GM21529 (cell line): ENCODE data around the gene SPEM2.

Experiments used
- ATAC-seq: cut with Tn5 transposase; IDR thresholded peaks from one replicate; pipeline ENCODE4 v1.9.1; 2021; ENCODE audit not compliant: unreplicated experiment

Gene SPEM2

DNA sequence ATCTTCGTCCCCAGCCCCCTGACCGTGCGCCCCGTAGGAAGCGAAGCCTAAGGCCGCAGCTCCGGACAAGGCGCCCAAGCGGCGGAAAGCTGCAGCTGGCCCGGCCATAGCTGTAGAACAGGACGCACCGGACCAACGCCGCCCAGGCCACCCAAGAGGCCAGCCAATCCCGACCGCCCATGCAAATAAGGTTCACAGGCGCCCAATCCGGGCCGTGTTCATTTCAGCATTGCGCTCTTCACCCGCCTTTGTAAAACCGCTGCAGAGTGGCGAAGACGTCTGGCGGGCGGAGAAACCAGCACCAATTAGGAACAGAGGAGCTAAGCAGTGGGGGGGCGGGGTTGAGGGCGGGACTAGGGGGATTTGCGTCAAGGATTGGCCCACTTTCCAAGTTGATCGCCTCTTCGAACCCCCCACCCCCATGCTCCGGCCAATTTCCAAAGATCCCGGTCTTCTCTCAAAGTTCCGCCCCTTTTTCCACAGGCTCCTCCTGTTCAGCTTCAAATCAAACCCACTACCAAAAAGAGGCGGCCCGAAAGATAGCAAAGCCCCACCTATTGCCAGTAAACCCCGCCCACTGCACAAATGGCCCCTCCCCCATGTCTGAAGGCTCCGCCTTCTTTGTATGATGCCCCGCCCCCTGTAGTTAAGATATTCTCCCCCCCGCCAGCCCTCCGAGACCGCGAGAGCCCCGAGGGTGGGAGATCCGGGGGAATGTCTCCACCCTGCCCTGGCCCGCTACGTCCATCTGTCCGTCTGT lies 21.3 kb upstream of the SPEM2 start, which contains the start of gene TMEM256:
TMEM256 (minus strand) TSS at position 121 of the 760 bp plus-strand sequence; CDS start at position 108, 13 bp downstream.
- peak; percentile 89 for ATAC-seq

DNA sequence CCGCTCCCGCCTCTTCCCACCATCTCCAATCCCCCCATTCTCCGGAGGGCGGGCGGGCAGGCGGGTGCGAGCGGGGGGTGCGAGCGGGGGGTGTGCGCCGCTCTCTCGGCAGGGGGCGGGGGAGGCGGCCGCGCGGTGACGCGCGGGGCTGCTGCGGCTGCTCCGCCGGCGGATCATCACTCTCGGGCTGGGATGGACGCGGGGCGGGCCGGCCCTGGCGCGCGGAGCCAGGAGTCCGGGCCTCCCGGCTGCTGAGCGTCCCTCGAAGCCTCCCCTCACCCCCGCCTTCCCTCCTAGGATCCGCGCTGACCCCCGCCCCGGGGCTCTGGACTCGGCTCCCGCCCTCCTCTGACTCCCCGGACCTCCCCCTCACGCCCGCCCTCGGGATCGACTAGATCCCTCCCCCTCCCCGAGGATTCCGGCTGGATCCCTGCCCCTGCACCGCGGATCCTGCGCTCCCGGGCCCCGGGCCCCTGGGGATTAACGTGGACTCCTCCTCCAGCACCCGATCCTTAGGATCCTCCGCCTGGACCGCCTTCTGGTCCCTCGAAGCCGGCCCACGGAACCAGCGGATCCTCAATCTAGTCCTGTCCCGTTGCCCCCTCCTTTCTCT lies 20.6 kb upstream of the SPEM2 start:
- ATAC-seq: peak; percentile 15

DNA sequence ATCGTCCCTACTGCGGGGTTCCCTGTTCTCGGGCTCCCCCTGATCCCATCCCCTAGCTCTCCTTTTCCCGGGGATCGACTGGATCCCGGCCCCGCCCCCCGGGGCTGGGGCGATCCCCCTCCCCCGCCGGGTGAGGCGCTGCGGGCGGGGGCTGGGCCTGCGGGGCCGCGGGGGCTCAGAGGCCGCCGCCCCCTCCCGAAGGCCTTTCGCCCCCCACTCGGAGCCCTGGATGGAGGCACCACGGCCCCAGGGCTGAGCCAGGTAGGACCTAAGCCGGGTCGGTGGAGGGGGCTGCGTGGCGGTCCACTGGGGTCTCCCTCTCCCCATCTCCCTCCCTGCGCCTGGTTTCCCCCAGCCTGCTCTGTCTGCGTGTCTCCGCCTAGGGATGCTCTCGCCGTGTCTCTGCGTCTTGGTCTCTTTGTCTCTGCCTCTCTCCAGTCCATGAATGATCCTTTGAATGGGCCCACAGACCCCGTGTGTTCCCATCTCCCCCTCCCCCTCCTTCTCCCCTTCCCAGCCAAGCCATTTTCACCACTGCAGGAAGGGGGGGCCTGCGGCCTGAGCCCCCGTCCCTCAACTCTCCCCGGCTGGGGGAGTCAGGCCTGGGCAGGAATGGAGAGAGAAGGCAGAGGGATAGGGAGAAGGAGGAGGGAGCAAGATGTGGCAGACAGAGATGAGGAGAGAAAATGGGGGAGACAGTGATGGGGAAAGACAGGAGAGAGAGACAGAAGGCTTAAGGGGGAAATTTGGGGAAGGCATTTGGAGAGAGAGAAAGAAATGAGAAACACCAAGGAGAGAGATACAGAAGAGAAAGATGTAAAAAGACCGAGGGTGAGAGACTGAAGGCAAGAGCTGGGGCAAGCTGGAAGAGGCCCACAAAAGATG lies 19.8 kb upstream of the SPEM2 start:
- no peak for ATAC-seq

DNA sequence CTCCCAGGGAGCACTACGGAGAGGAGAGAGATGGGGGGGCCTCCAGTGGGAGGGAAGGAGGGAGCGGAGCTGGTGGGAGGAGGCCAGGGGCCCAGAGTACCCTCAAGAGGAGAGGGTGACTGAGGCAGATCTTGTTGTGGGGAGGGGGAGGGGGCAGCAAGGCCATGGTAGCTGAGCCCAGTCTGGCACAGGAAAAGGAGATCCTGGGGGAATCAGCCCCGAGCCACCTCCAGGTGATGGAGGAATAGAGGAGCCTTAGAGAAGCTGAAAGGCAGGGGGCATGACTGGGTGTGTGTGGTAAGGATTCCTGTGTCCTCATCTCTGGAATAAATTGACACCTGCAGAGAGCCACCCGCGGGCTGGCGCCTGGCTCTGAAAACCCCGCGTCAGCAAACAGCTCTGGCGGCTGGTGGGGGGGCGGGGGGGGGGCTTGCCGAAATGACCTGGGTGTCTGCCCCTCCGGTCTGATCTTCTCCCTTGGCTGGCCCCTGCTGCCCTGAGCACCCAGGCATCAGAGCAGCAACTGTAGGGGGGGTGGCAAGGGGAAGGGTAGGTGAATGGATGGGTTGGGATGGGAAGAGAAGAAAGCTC lies 19.1 kb upstream of the SPEM2 start:
- no peak for ATAC-seq

DNA sequence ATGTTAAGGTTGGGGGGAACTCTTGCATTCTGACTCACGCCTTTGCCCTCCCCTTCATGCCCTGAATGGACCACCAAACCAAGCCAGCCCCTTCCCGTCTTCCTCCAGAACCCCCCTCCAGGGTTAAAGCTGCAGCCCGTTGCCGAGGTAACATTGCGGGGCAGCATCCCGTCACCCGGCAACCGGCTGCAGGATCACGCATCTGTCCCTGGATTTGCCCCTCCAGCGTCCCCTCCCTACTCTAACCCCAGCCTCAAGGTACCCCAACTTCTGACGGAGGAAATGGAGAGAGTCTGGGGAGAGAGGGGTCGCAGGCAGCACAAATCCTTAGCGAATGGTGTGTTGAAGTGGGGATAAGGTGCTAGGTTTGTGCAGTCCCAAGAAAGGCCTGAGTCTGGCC lies 18.3 kb upstream of the SPEM2 start:
- ATAC-seq: no peak

DNA sequence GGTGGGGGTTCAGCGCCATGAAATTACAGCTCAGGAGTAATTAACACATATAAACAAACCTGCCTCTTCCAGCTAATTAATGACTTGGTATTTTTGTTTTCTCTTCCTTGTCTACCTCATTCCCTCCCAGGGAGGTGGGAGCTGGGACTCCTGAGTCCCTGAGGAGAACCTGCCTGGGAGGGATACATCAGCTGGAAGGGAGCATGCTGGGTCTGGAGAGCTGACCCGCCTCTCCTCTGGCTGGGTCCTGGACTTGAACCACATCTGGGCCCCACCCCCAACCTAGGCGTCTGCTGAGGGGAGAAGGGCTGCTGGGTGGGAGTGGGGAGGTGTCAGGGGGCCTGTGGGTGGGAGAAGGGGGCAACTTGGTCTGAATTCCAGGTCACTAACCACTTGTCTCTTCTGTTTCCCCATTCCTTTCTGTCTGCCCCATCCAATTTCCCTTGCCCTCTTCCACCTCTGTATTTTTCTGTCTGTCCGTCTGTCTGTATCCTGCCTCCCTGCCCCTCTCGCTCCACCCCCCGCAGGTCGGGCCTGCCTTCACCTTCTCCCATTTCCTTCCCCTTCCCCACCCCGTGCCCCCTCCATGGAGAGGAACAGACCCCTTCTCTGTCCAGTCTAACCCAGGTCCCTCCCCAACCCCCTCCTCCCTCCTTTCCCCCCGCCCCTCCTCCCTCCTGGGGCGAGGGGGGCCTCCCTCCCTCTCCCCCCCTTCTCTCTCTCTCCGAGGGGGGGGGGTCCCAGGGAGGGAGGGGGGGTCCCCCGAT lies 17.7 kb upstream of the SPEM2 start, which contains the start of gene NLGN2:
NLGN2 (plus strand) TSS at position 361 of the 767 bp plus-strand sequence. CDS start 411 bp downstream, outside the sequence.
- ATAC-seq: no peak

DNA sequence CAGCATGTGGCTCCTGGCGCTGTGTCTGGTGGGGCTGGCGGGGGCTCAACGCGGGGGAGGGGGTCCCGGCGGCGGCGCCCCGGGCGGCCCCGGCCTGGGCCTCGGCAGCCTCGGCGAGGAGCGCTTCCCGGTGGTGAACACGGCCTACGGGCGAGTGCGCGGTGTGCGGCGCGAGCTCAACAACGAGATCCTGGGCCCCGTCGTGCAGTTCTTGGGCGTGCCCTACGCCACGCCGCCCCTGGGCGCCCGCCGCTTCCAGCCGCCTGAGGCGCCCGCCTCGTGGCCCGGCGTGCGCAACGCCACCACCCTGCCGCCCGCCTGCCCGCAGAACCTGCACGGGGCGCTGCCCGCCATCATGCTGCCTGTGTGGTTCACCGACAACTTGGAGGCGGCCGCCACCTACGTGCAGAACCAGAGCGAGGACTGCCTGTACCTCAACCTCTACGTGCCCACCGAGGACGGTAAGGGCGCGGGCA lies 17.1 kb upstream of the SPEM2 start:
- no peak for ATAC-seq

DNA sequence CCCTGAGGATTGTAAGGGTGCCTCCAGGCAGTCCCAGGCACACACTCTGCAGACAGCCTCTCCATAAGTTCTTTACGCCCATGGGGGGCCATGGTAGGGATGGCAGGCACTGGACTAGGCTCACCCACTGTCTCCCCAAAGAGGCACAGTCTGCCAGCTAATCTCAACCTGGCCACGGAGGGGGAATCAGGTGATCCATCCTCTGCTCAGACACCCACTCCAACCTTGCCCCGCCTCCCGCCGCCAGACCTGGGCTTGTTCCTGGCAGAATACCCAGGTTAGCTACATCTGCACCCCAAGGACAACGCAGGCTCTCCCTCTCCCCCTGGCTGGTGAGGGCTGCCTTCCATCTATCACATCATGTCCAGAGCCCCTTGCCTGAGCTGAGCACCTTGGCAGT lies 16.6 kb upstream of the SPEM2 start:
- ATAC-seq: no peak

DNA sequence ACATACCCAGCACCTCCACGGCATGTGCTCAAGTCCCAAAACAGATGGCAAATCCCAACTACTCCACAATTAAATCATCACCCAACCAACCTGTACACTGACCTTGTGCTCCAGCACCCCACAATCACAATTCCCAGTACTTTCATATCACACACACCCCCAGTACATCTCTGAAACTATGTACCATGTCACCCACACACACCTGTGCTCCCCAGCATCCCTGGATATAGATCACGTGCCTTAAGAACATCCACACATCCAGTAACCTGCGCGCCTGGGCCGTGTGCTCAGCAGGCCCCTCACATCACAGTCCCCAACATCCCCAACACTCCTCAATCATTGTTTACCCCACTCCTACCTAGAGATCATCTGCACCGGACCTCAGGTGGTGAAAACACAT lies 15.7 kb upstream of the SPEM2 start:
- ATAC-seq: no peak

DNA sequence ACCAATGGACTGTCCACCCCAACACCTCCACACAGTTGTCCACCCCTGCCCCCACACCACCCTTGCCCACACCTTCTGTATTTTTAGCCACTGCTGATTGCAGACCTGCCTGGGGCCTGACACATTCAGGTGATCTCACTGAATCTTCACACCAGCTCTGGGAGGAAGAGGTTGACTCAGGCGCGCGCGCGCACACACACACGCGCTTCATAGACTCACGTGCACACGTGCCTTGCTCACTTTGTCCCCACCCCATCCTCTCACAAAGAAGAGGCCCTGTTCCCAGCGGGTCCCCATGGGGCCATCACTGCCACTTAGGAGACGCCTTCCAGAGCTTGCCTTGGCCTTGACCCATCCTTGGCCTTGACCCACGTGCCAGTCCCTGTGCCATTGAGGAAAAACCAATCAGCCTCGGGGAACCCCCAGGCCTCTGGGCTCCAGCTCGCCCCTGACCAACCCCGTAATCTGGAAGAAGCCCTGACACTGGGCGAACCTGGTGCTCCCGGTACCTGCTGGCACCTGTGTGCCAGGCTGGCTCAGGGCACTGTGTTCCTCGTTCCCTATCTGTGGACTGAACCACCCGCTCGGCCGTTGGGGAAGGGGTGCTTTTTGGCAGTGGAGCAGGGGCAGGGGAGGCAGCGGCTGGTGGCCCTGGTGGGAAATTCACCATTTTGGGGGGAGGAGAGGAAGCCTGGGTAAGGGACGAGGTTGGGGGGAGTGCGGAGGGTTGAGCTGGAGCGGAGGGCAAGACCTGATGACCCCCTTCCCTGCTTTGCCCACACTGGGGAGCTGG lies 14.6 kb upstream of the SPEM2 start:
- no peak for ATAC-seq

DNA sequence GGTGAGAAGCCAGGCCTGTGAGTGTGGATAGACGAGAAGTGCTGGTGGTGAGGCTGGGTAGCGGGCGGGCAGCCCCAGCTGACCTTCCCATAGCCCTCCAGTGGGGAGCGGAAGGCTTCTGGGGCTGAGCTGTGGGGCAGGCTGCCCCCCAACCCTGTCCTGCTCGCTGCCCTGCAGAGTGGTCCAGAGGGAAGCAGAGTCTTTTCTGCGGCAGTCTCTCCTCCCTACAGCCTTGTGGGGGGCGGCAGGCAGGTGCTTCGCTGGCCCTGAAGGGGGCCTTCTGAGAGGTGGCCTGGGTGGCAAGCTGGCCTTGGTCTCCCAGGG lies 14.0 kb upstream of the SPEM2 start:
- no peak for ATAC-seq

DNA sequence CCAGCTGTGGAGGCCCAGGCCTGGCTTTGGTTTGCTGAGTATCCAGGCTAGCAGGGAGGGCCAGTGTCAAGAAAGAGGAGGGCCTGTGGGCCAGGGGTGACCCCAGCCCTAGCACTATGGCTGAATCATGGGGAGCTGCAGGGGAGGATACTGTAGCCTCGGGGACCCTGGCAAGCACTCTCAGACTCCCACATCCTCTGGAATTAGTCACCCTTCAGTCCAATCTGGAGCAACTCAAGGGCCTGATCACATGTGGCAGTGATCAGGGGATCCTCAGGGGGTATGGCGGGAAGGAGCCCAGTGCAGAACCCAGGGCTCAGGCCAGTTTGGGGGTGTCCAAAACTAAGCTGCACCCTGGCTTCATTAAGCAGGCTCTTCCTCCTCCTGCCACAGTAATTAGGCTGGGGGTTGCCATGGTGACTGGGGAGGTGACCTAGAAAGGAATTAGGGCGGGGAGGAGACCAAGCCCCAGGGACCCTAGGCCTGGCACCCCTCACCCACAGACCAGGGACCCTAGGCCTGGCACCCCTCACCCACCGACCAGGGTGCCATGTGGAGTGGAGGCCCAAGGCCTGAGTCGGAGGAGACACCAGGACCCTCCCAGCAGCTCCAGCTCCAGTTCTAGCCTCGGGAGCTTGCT lies 11.9 kb upstream of the SPEM2 start:
- no peak for ATAC-seq

DNA sequence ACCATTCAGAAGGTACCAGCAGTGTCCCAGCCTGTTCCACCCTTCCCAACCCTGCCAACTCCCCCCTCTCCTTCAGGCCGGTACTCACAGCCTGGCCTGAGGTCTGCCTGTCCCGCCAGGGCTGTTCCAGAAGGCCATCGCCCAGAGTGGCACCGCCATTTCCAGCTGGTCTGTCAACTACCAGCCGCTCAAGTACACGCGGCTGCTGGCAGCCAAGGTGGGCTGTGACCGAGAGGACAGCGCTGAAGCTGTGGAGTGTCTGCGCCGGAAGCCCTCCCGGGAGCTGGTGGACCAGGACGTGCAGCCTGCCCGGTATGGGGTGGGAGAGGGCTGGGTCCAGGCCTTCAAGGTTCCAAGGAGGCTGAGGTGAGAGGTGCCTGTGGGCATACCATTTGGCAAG lies 10.6 kb upstream of the SPEM2 start:
- ATAC-seq: no peak

DNA sequence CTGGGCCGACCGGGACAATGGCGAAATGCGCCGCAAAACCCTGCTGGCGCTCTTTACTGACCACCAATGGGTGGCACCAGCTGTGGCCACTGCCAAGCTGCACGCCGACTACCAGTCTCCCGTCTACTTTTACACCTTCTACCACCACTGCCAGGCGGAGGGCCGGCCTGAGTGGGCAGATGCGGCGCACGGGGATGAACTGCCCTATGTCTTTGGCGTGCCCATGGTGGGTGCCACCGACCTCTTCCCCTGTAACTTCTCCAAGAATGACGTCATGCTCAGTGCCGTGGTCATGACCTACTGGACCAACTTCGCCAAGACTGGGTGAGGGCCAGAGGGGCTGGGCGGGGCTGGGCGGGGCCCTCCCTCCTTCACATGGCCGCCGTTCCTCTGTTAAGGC lies 9.6 kb upstream of the SPEM2 start:
- no peak for ATAC-seq

DNA sequence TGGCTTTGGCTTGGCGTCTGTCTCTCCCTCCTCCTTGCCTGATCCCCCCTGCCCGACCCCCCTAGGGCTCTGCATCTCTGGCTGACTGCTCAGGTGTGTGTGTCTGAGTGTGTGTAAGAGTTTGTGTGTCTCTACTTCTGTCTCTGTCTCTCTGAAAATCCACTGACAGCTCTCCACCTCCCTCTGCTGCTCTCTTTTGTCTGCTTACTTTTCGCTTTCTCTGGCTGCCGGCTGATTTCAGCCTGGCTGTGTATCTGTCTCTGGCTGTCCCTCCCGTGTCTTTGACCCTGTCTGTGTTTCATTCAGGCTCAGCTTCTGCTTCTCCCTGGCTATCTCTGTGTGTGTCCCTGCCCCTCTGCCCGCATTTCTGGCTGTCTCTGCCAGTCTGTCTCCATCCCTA lies 9.1 kb upstream of the SPEM2 start:
- ATAC-seq: no peak

DNA sequence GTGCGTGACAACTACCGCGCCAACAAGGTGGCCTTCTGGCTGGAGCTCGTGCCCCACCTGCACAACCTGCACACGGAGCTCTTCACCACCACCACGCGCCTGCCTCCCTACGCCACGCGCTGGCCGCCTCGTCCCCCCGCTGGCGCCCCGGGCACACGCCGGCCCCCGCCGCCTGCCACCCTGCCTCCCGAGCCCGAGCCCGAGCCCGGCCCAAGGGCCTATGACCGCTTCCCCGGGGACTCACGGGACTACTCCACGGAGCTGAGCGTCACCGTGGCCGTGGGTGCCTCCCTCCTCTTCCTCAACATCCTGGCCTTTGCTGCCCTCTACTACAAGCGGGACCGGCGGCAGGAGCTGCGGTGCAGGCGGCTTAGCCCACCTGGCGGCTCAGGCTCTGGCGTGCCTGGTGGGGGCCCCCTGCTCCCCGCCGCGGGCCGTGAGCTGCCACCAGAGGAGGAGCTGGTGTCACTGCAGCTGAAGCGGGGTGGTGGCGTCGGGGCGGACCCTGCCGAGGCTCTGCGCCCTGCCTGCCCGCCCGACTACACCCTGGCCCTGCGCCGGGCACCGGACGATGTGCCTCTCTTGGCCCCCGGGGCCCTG lies 8.3 kb upstream of the SPEM2 start:
- no peak for ATAC-seq

DNA sequence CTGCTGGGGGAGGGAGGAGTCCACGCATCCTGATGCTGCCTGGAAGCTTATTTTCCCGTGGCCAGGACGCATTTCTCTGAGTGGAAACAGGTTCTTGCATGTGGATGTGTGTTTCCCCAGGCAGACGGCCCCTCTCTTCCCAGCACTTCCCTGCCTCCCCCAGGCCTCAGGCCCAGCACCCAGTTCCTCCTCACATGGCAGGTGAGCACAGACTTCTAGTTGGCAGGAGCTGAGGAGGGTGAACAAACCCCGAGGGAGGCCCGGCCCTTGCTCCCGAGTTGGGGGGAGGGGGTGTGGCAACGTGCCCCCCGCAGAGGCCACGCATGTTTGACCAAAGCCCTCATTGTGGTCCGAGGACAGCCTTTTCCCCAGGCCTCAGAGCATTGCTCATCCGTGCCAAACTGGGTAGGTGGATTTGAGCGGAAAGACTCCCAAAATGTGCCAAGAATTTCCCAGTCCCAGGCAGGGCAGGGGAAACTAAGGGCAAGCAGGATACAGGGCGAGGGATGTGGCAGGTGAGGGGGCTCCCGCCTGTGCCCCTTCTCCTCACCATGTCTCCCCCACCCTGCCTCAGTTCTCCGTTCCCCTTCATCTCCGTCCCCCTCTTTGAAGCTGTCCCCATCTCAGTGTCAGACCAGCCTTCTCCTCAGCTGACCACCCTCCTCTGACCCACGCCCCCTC lies 6.8 kb upstream of the SPEM2 start:
- no peak for ATAC-seq
